Astrocyte (in vitro differentiated cells and primary cell): ENCODE data around the gene NCKAP5L. TPM values are rescaled to one million over a fixed set of nuclear protein-coding genes. Genes with fewer than 3 reads are reported as not detected.

Source experiments
- DNase-seq: peaks from one replicate; pipeline ENCODE4 v3.0.0-alpha.2; 2010; ENCODE audit warnings: low read depth
- FAIRE-seq: peaks from 2 replicates; lab custom pipeline; 2011; peaks lifted over from hg19 to GRCh38; lab: Jason Lieb, UNC
- H2AFZ ChIP-seq: 2 replicates; pipeline ENCODE4 v1.6.0; 2012; ENCODE audit warnings: low read depth, low read length, inconsistent platforms
- H3K27ac ChIP-seq: 2 replicates; pipeline ENCODE4 v1.5.1; 2011; ENCODE audit warnings: low read depth, low read length, inconsistent platforms
- H3K27me3 ChIP-seq: 2 replicates; pipeline ENCODE4 v1.6.0; 2011; ENCODE audit warnings: low read length, inconsistent platforms; ENCODE audit not compliant: insufficient read depth
- H3K36me3 ChIP-seq: 2 replicates; pipeline ENCODE4 v1.5.1; 2011; ENCODE audit warnings: low read length, inconsistent platforms; ENCODE audit not compliant: insufficient read depth
- H3K4me1 ChIP-seq: 2 replicates; pipeline ENCODE4 v1.5.1; 2011; ENCODE audit warnings: low read length, inconsistent platforms; ENCODE audit not compliant: insufficient read depth
- H3K4me2 ChIP-seq: 2 replicates; pipeline ENCODE4 v1.6.0; 2012; ENCODE audit warnings: low read length, inconsistent platforms
- H3K4me3 ChIP-seq: 2 replicates; pipeline ENCODE4 v1.5.1; 2011; ENCODE audit warnings: low read depth, mild to moderate bottlenecking, low read length, inconsistent platforms; ENCODE audit not compliant: insufficient read depth
- H3K79me2 ChIP-seq: 2 replicates; pipeline ENCODE4 v1.6.0; 2012; ENCODE audit warnings: mild to moderate bottlenecking, low read length, inconsistent platforms; ENCODE audit not compliant: insufficient read depth
- H3K9ac ChIP-seq: 2 replicates; pipeline ENCODE4 v1.6.0; 2012; ENCODE audit warnings: mild to moderate bottlenecking, low read length, inconsistent platforms
- H3K9me3 ChIP-seq: 2 replicates; pipeline ENCODE4 v1.5.1; 2012; ENCODE audit warnings: low read depth, mild to moderate bottlenecking, low read length, inconsistent platforms; ENCODE audit not compliant: insufficient read depth
- H4K20me1 ChIP-seq: 2 replicates; pipeline ENCODE4 v1.6.0; 2012; ENCODE audit warnings: low read length, inconsistent platforms; ENCODE audit not compliant: insufficient read depth
- H3K27ac Mint-ChIP-seq: one replicate; pipeline ENCODE4 v1.8.0; 2021; ENCODE audit warnings: mild to moderate bottlenecking, mixed read lengths; ENCODE audit not compliant: unreplicated experiment
- H3K27me3 Mint-ChIP-seq: one replicate; pipeline ENCODE4 v1.8.0; 2021; ENCODE audit warnings: low read depth, mixed read lengths; ENCODE audit not compliant: unreplicated experiment
- H3K36me3 Mint-ChIP-seq: one replicate; pipeline ENCODE4 v1.8.0; 2021; ENCODE audit warnings: low read depth, mixed read lengths; ENCODE audit not compliant: unreplicated experiment
- H3K4me1 Mint-ChIP-seq: one replicate; pipeline ENCODE4 v1.8.0; 2021; ENCODE audit warnings: low read depth, mixed read lengths; ENCODE audit not compliant: unreplicated experiment
- H3K4me3 Mint-ChIP-seq: one replicate; pipeline ENCODE4 v1.8.0; 2021; ENCODE audit warnings: mild to moderate bottlenecking, moderate library complexity, mixed read lengths; ENCODE audit not compliant: unreplicated experiment
- H3K9me3 Mint-ChIP-seq: one replicate; pipeline ENCODE4 v1.8.0; 2021; ENCODE audit warnings: mild to moderate bottlenecking, mixed read lengths; ENCODE audit not compliant: unreplicated experiment
- EZH2 ChIP-seq: IDR thresholded peaks from 2 replicates; pipeline ENCODE4 v1.6.1; 2012; ENCODE audit warnings: mild to moderate bottlenecking, low read length, inconsistent platforms; ENCODE audit not compliant: insufficient read depth
- total RNA-seq: library from RNA; stranded (reverse); gene quantifications from 2 replicates; pipeline ENCODE4 v1.2.1, GENCODE V29; 2021
- TF ChIP-seq, protein P1 (sequence below): IDR thresholded peaks from 2 replicates; pipeline ENCODE4 v1.5.1; 2011; ENCODE audit warnings: low read depth, mild to moderate bottlenecking, inconsistent platforms, low read length, moderate library complexity; ENCODE audit not compliant: insufficient read depth

Gene NCKAP5L
- total RNA-seq, 1 donor from 2014 or later: 59.5 TPM

DNA sequence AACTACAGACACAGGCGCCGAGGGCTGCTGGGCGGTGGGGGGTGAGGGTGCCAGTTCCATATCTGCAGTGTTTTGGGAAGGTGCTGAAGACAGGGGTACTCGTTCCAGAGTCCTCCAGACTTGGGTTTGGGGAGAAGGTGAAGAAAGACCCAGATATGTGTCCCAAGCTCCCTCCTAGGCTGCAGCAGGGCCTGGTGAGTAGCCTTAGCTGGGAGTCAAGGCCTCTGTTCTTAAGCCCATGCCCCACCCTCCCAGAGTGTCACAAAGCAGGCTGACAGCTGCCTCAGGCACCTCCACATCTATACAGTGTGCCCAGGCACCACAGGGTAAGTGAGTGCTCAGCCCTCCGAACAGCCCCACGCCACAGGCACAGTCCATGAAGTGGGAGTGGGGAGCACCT, 4.3 kb downstream of the NCKAP5L start:
- H4K20me1 ChIP-seq: peaks cover 83% of the 10 kb centered on the region

DNA sequence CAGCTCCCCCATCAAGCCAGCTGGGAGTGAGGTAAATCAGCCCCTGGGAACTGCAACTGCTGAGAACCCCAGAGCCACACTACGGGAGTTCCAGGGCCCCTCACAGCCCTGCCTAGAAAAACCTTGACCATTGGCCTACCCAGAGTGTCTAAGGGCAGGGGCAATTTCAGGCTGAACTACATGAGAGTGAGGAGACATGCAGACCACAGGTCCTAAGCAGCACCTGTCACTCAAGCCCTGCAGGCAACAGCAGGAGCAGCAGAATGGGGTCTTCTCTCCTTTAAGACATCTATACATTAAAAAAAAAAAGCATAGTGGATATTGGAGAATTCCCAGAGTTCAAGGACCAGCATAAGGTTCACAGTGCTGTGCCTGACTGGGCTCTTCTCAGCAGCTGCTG, 4.9 kb downstream of the NCKAP5L start:
- Mint-ChIP-seq H3K4me3 (no peak overlapping the region), H3K4me1 (peaks cover 44% of the 10 kb centered on the region), H3K36me3 (peaks cover 6% of the 10 kb centered on the region), H3K27me3 (no peaks in the 10 kb centered on the region), H3K9me3 (no peaks in the 10 kb centered on the region), H3K27ac (no peak overlapping the region)
- no peak overlapping the region for H2AFZ ChIP-seq
- DNase-seq (no peak), FAIRE-seq (no peak)
- no peaks in the 10 kb centered on the region for H3K27me3 ChIP-seq
- H3K79me2 ChIP-seq: peaks cover 87% of the 10 kb centered on the region
- no peak for TF ChIP-seq EZH2
- TF ChIP-seq, protein P1, sequence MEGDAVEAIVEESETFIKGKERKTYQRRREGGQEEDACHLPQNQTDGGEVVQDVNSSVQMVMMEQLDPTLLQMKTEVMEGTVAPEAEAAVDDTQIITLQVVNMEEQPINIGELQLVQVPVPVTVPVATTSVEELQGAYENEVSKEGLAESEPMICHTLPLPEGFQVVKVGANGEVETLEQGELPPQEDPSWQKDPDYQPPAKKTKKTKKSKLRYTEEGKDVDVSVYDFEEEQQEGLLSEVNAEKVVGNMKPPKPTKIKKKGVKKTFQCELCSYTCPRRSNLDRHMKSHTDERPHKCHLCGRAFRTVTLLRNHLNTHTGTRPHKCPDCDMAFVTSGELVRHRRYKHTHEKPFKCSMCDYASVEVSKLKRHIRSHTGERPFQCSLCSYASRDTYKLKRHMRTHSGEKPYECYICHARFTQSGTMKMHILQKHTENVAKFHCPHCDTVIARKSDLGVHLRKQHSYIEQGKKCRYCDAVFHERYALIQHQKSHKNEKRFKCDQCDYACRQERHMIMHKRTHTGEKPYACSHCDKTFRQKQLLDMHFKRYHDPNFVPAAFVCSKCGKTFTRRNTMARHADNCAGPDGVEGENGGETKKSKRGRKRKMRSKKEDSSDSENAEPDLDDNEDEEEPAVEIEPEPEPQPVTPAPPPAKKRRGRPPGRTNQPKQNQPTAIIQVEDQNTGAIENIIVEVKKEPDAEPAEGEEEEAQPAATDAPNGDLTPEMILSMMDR: no peak
- no peak overlapping the region for H3K4me3 ChIP-seq
- H3K4me1 ChIP-seq: peaks cover 32% of the 10 kb centered on the region
- H3K4me2 ChIP-seq: no peak overlapping the region
- no peaks in the 10 kb centered on the region for H3K9me3 ChIP-seq
- no peak overlapping the region for H3K9ac ChIP-seq
- H4K20me1 ChIP-seq: peaks cover 85% of the 10 kb centered on the region
- no peaks in the 10 kb centered on the region for H3K36me3 ChIP-seq
- no peak overlapping the region for H3K27ac ChIP-seq

More for the DNA sequence above, 4.3 kb downstream of the NCKAP5L start:
- Mint-ChIP-seq H3K4me1 (peaks cover 44% of the 10 kb centered on the region), H3K27me3 (no peaks in the 10 kb centered on the region), H3K27ac (no peak overlapping the region), H3K36me3 (peaks cover 6% of the 10 kb centered on the region), H3K9me3 (no peaks in the 10 kb centered on the region), H3K4me3 (peak overlapping the region; percentile 54)
- H3K27ac ChIP-seq: no peak overlapping the region
- H2AFZ ChIP-seq: no peak overlapping the region
- no peaks in the 10 kb centered on the region for H3K36me3 ChIP-seq
- DNase-seq: no peak
- TF ChIP-seq, protein P1: no peak
- TF ChIP-seq EZH2: no peak
- no peak overlapping the region for H3K9ac ChIP-seq
- no peak overlapping the region for H3K4me2 ChIP-seq
- FAIRE-seq: no peak
- no peaks in the 10 kb centered on the region for H3K27me3 ChIP-seq
- no peaks in the 10 kb centered on the region for H3K9me3 ChIP-seq
- H3K4me1 ChIP-seq: peaks cover 36% of the 10 kb centered on the region
- H3K4me3 ChIP-seq: no peak overlapping the region
- H3K79me2 ChIP-seq: peaks cover 87% of the 10 kb centered on the region

DNA sequence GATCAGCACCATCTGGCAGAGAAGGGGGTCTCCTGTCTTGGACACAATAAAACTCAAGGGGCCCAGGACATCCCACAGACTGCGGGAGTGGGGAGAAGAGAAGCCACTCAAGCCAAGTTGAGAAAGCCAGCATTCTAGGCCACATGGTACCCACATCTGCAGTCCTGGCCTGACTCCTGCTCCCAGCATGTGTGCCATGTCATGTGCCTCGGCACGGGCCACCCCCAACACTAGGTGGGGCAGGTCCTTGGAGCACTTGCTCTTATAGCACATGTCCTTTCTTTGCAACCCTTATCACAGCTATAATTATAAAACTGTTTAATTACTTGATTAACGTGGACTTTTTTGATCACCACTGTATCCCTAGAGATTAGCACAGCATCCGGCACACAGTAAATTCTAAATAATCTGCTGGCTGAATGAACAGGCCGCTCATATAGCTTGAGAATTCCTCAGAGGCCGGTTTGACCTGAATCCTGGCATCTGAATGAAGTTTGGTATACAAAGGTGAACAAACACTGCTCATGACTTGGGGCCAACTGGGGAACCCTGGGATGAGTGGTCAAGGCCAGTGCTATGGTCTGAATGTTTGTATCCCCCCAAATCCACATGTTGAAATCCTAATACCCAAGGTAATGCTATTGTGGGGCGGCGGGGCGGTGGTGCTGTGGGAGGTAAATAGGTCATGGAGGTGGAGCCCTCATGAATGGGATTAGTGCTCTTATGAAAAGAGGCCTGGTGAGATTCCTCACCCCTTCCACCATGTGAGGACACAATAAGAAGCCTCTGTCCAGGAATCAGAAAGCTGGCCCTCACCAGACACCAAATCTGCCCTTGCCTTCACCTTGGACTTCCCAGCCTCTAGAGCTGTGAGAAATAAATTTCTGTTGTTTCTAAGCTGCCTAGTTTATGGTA, 6.6 kb downstream of the NCKAP5L start:
- Histone ChIP-seq H3K36me3 (no peaks in the 10 kb centered on the region), H4K20me1 (peaks cover 78% of the 10 kb centered on the region), H3K9me3 (no peaks in the 10 kb centered on the region), H3K27me3 (no peaks in the 10 kb centered on the region), H3K27ac (no peak overlapping the region), H3K4me1 (peaks cover 25% of the 10 kb centered on the region), H3K4me2 (no peak overlapping the region), H3K9ac (no peak overlapping the region), H2AFZ (no peak overlapping the region), H3K79me2 (peaks cover 76% of the 10 kb centered on the region), H3K4me3 (no peak overlapping the region)
- Mint-ChIP-seq H3K36me3 (peaks cover 6% of the 10 kb centered on the region), H3K9me3 (no peaks in the 10 kb centered on the region), H3K4me3 (no peak overlapping the region), H3K27ac (no peak overlapping the region), H3K27me3 (no peaks in the 10 kb centered on the region), H3K4me1 (peaks cover 42% of the 10 kb centered on the region)
- FAIRE-seq (no peak), DNase-seq (no peak)
- TF ChIP-seq EZH2: no peak
- TF ChIP-seq, protein P1: no peak
